HG02870 (cell line): ENCODE results near the gene ZCWPW1.

Experiments used
- ATAC-seq: cut with Tn5 transposase; IDR thresholded peaks from one replicate; pipeline ENCODE4 v1.9.1; 2021; ENCODE audit warnings: mild to moderate bottlenecking, moderate library complexity; ENCODE audit not compliant: unreplicated experiment

The ZCWPW1 gene

DNA sequence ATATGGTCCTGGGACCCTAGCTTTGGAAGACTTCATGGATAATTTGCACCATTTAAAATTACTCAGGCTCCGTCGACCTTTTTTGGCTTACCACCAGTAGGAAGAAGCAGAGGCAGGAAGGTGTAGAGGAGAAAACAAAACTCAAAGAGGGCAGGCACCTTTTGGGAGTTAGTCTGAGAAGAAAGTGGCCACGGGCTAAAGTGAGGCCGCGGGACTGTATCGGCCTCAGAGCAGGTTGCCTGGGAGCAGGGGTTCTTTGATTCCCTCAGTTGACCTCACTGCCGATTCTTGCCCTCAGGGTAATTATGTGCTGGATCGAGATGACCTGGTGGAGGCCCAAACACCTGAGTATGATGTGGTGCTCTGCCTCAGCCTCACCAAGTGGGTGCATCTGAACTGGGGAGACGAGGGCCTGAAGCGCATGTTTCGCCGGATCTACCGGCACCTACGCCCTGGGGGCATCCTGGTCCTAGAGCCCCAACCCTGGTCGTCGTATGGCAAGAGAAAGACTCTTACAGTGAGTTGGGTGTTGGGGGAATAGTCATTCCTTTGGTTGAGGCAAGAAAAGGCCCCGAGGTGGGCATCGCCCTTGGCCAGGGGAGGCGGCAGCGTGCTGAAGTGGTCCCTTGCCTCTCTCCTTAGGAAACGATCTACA lies 4.2 kb upstream of the ZCWPW1 start:
- ATAC-seq: no peak

DNA sequence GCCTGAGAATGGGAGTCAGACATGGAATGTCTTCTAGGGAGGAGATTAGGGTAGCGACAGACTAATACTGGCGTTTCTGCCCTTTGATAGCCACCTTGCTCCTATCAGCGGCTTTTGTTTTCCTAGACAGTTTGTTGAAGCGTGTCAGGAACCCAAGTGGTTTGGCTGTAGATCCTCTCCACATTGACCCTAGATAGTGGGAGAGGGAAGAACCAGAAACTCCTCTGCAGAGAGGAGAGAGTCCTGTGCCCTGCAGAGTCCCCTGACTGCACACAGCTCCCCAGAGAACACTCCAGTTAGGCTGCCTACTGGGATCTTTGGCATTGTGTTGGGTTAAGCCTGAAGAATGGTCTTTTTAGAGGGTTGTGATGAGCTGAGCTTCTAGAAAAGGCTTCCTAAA lies 3.5 kb upstream of the ZCWPW1 start:
- no peak for ATAC-seq

GRCh38 chr7:100431286-100431735 lies 2.8 kb upstream of the ZCWPW1 start:
- ATAC-seq: no peak

GRCh38 chr7:100430493-100431285 lies 2.2 kb upstream of the ZCWPW1 start:
- ATAC-seq: no peak

GRCh38 chr7:100429637-100430492 lies 1.4 kb upstream of the ZCWPW1 start, which contains the start of gene MEPCE:
Gene MEPCE, plus strand, starts transcription at chr7:100429831. Its CDS starts 188 bp downstream, at chr7:100430019.
- ATAC-seq: peak; percentile 30

- peak; percentile 38 for ATAC-seq
These were observed 599 bp upstream of the ZCWPW1 start for GRCh38 chr7:100428967-100429636.

DNA sequence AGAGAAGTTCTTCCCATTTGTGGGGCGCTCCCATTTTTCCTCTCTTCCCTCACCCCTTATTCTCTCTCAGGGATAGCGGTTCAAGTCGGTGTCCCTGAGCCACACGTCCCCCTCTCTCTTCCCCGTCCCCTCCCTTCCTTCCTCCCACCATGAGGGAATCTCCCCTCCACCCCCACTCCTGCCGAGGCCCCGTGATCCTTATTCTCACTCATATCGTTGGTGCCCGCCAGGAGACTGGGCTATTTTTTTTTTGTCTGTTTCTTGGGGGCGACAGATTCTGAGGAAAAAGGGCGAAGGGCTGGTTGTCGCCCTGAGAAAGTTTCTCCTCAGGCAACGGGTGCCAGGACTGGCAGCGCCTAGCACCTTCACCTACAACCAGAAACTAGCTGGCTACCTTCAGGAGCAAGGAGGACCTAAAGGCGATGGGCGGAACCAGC lies 723 bp downstream of the ZCWPW1 start:
- ATAC-seq: no peak

DNA sequence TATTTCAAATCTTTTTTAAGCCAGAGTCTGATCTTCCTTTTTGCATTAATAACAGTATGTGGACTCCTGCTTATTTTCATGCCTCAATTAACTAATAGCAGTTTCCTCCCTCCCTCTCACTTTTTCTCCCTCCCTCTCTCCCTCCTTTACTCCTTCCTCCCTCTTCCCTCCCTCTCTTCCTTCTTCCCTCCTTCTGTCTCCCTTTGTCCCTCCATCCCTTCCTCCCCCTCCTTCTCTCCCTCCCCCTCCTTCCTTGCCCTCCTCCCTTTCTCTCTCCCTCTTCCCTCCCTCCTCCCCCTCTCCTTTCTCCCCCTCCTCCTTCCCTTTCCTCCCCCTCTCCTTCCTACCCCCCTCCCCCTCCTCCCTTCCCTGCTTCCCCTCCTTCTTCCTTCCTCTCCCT lies 2.0 kb downstream of the ZCWPW1 start:
- ATAC-seq: no peak

- no peak for ATAC-seq
These were observed 3.2 kb downstream of the ZCWPW1 start for GRCh38 chr7:100425347-100425746.

DNA sequence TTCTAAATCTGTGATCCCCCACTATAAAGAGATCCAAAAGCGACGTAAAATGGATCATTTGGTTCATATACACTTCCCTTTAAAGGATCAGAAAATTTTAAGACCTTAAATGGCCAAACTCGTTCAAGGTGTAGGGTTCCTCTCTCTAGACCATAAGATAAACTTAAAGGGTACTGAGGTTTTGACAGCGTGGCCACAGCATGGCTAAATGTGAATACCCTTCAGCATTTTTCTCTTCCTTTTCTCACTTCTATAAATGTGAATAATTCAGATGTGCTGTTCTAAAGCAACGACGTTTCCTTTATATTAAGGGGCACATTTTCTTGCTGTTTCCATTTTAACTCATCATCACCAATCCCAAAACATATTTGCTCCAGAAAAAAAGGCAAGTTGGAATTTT lies 5.2 kb downstream of the ZCWPW1 start:
- no peak for ATAC-seq

- no peak for ATAC-seq
These were observed 8.8 kb downstream of the ZCWPW1 start for GRCh38 chr7:100419660-100420226.

GRCh38 chr7:100418930-100419659 lies 9.4 kb downstream of the ZCWPW1 start:
- no peak for ATAC-seq

DNA sequence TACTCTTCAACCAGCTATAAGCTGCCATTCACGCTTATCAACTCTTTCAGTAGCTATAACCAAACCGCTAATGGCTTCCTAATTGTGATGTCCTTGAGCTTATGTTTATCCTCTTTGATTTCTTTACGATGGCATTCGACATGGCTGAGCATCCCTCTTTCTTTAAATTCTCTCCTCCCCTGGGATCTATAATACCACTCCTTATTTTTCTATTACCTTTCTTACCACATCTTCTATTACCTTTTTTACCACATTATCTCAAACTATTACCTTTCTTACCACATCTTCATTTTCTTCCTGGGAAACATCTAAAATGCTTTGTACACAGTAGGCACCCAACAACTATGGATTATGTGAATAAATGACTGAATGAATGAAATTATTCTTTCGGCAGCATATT lies 13.1 kb downstream of the ZCWPW1 start:
- ATAC-seq: no peak

DNA sequence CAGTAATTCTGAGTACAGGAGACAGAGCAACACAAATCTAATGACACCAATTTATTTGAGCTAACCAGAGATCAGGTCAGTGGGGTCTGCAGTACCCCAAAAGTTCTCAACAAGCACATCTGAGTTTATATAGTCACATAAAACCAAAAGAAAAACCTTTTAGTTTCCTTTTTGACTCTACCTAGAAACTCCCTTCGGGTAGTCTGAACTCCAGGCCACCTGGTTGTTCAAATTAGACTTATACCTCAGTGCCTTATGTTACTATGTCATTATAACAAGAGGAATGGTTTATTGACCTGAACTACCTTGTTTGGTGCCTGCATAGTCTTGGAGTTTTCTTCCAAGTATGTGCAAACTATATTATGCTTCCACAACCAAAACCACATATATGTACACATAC lies 14.6 kb downstream of the ZCWPW1 start:
- ATAC-seq: no peak

DNA sequence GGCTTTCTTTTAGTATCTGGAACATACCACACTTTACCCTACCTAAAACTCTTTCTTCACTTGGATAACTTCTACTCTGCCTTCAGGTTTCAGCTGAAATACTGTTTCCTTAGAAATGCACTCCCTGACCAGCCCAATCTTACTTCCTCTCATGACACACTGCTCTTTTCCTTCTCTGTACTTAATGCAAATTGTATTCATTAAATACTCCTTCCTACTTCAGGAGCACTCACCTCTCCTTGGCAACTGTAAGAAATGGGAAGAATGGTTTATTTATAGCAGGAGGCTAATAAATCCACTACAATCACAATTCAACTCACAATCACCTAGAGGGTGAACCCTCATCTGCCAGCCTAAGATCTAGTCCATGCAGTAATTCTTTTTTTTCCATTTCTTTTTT lies 15.2 kb downstream of the ZCWPW1 start:
- no peak for ATAC-seq

DNA sequence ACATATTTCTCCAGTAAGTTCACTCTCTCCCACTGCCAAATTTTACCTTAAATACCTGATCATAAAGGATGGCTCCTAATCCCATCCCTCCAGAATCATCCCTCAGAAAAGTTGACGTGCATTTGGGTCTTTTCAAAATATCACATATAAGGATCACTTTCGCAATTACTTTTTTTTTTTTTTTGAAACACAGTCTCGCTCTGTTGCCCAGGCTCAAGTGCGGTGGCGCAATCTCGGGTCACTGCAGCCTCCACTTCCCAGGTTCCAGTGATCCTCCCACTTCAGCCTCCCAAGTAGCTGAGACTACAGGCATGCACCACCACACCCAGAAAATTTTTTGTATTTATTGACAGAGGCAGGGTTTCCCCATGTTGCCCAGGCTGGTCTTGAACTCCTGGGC lies 17.4 kb downstream of the ZCWPW1 start:
- ATAC-seq: no peak

DNA sequence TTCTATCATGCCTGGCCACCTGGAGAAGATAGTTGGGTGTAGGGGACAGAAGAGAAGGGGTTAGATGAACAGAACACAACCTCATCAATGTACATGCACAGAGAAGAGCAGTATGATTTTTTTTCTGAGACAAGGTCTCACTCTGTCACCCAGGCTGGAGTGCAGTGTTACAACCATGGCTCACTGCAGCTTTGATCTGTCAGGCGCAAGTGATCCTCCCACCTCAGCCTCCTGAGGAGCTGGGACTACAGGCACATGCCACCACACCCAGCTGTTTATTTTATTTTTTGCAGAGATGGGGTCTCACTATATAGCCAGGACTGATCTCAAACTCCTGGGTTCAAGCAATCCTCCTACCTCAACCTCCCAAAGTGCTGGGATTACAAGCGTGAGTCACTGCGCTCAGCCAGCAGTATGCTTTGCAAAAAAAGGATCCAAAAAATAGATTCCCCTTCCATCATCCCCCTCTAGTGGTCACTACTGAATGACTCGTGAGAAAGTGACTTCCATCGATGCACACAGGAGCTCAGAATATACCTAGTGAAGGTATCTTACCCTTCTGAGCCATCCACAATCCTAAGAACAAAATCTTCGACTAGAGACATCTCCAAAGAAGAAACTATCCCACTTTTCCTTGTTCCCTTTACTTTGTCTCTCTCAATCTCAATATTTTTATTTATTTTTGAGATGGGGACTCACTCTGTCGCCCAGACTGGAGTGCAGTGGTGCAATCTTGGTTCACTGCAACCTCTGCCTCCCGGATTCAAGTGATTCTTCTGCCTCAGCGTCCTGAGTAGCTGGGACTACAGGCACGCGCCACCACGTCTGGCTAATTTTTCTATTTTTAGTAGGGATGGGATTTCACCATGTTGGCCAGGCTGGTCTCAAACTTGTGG lies 21.0 kb downstream of the ZCWPW1 start:
- no peak for ATAC-seq

DNA sequence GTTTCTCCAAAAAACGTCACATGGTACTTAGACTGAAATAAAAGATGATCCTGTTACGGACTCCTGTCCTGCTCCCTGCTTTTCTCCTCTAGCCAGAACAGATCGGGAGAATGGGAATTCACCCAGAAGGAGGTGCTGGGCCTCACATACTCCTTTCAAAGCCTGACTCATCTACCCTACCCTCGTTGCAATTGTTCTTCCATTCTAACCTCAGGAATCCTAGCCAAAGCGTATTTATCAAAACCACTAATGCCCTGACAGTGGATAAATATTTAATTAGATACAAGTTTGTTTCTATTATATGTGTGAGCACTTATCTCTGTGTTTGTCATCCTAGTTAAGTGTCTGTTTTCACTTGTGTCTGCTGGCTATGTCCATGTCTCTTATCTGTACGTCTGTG lies 21.7 kb downstream of the ZCWPW1 start:
- no peak for ATAC-seq

GRCh38 chr7:100402241-100402640 lies 26.3 kb downstream of the ZCWPW1 start:
- no peak for ATAC-seq
